Activated T-cell treated with anti-CD3 and anti-CD28 coated beads, Interleukin-2, amount 50 U/mL, for 72 hours (primary cell): ENCODE measurements around the gene LNPK. TPM values are rescaled to one million over a fixed set of nuclear protein-coding genes. Genes with fewer than 3 reads are reported as not detected.

Experiments
- ATAC-seq, 2 donors: fragments of 150-1000 bp; cut with Tn5 transposase; replicated peaks in 1 of 2; 2 replicates each; pipeline ENCODE4 v1.10.0; 2021; ENCODE audit warnings: moderate library complexity in 2 of 2, mild to moderate bottlenecking in 1 of 2
- DNase-seq, 2 donors: peaks; one replicate each; pipeline ENCODE4 v3.0.0; 2021 to 2022; ENCODE audit warnings: mixed read lengths in 1 of 2
- H3K27ac Mint-ChIP-seq: one replicate; pipeline ENCODE4 v1.8.0; 2022; ENCODE audit warnings: mild to moderate bottlenecking, moderate library complexity, mixed read lengths
- H3K27me3 Mint-ChIP-seq: one replicate; pipeline ENCODE4 v1.8.0; 2022; ENCODE audit warnings: low read depth, mixed read lengths
- H3K36me3 Mint-ChIP-seq, 2 donors: one replicate each; pipeline ENCODE4 v1.8.0; 2022; ENCODE audit warnings: mixed read lengths in 2 of 2, mild to moderate bottlenecking in 1 of 2; ENCODE audit not compliant: insufficient read depth in 2 of 2
- H3K4me1 Mint-ChIP-seq: one replicate; pipeline ENCODE4 v1.8.0; 2022; ENCODE audit warnings: low read depth, mixed read lengths
- H3K4me3 Mint-ChIP-seq, 2 donors: one replicate each; pipeline ENCODE4 v1.8.0; 2022; ENCODE audit warnings: mild to moderate bottlenecking in 2 of 2, mixed read lengths in 2 of 2, moderate library complexity in 2 of 2
- H3K9me3 Mint-ChIP-seq, 2 donors: one replicate each; pipeline ENCODE4 v1.8.0; 2022; ENCODE audit warnings: mixed read lengths in 2 of 2
- total RNA-seq, 2 donors: library from RNA; stranded (reverse); gene quantifications; one replicate each; pipeline ENCODE4 v1.2.3, GENCODE V29; 2022

The LNPK gene
- total RNA-seq, 2 donors from 2014 or later, result 26.5 to 29.6 TPM

DNA sequence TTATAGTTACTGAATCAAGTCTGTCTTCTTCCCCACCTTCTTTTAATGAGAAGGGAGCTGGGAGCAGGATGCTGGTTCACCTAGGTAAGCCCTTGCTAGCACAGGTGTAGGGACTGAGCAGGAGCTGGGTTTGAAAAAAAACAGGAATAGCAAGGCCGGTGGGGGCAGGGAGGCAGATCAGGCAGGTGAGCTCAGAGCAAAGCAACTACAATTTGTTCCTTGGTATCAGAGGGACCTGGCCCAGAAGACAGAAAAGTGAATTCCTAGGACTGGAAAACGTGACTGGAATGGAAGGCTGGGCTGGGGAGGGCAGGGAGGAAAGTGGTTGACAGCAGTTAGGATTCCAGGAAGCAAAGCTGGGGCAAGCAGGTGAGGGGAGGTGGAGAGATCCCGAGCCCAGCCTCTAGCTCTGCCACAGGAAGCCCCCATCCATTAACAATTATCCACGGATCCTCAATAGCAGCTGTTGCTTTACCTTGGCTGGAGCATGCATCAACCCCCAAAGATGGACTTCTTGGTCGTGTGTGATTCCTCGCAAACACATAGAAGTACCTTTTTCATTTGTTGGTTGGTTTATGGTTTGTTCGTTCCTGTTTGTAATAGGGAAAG, 118.4 kb downstream of the LNPK start:
- no peak for DNase-seq
- no peaks in the 10 kb centered on the region for H3K4me1 Mint-ChIP-seq
- H3K36me3 Mint-ChIP-seq, result no peaks in the 10 kb centered on the region

DNA sequence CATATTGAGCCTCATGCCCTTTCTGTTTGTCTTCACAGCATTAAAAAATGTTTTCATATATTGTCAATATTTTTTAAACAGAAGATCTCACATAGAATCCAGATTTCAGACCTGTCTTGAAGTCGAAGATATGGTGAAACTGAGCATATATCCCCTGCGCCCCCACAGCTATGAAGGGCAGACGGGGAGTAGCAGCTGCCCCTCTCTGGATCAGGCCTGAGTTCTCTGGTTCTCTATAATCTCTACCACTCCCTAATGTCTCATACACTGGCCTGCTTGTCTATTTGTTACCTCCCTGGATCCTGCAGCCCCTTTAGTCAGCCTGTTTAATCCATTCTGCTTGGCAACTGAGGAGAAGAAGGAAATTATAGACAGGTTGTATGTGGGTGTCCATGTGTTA, 122.4 kb downstream of the LNPK start:
- Mint-ChIP-seq H3K27me3 (peaks cover 25% of the 10 kb centered on the region), H3K9me3 (no peaks in the 10 kb centered on the region), H3K27ac (no peak overlapping the region), H3K4me3 (no peak overlapping the region), H3K4me1 (no peaks in the 10 kb centered on the region), H3K36me3 (no peaks in the 10 kb centered on the region)
- no peak for DNase-seq
- no peak for ATAC-seq

More for the DNA sequence above, 118.4 kb downstream of the LNPK start:
- peaks cover 20% of the 10 kb centered on the region for H3K27me3 Mint-ChIP-seq
- ATAC-seq, result no peak
- no peaks in the 10 kb centered on the region for H3K9me3 Mint-ChIP-seq
- no peak overlapping the region for H3K4me3 Mint-ChIP-seq
- no peak overlapping the region for H3K27ac Mint-ChIP-seq

DNA sequence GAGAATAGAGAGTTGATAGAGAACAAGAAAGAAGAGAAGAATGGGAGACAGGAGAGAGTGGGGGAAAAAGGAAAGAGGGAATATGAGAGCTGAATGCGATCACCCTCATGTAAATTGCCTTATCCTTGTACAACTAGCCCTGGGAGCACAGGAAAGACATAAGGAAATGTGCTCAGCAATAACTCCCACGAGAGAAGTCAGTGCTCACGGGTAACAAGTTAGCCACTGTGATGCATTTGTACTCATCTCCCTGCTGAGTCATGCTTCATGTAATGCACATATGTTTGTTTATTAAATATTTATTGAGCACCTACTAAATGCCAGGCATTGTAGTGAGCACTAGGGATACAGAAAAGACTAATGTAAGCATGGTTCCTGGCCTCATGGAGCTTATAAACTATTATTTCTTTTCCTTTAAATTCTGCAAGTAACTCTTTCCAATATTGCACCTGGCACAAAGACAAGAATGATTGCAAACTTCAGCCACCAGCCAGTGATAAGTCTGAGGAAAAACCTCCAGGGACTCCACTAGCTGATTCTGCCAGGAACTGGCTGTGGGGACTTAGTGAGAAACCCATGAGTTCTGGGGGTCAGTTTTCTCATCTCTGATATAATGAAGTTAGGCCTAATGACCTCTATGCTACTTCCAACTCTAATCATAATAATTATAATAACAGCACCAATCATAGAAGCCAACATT, 124.1 kb downstream of the LNPK start:
- DNase-seq (no peak), ATAC-seq (no peak)
- no peaks in the 10 kb centered on the region for H3K36me3 Mint-ChIP-seq
- H3K9me3 Mint-ChIP-seq, result no peaks in the 10 kb centered on the region
- H3K4me1 Mint-ChIP-seq, result no peaks in the 10 kb centered on the region
- no peak overlapping the region for H3K27ac Mint-ChIP-seq
- peaks cover 24% of the 10 kb centered on the region for H3K27me3 Mint-ChIP-seq
- H3K4me3 Mint-ChIP-seq, result no peak overlapping the region

DNA sequence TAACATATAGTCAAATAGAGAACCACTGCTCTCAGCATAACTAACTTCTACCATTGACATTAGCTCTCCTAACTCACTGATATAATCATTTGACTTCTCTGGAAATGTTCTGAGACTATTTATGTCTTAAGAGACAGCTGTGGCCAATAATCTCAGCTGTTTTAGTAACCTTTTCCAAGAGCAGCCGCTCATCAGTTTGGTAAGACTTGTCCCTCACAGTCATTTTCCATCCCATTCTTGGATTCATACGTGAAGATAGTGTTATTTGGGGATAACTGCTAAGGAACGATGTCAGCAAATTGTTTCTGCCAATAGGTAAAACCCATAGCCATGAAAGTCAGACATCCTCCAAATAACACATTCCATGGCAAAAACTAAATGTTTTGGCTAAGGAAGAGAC, 127.8 kb downstream of the LNPK start:
- DNase-seq (no peak), ATAC-seq (no peak)
- H3K9me3 Mint-ChIP-seq, result no peaks in the 10 kb centered on the region
- H3K4me1 Mint-ChIP-seq, result no peaks in the 10 kb centered on the region
- no peak overlapping the region for H3K27ac Mint-ChIP-seq
- no peaks in the 10 kb centered on the region for H3K36me3 Mint-ChIP-seq
- peaks cover 42% of the 10 kb centered on the region for H3K27me3 Mint-ChIP-seq
- H3K4me3 Mint-ChIP-seq, result no peak overlapping the region

Other genes starting within 250 kb of the LNPK start
- not detected for gene EVX2, start 81.7 kb upstream of the LNPK start, total RNA-seq
- not detected for gene HOXD13, start 90.5 kb upstream of the LNPK start, total RNA-seq
- not detected for gene HOXD12, start 97.5 kb upstream of the LNPK start, total RNA-seq
- gene HOXD11, start 105.0 kb upstream of the LNPK start, total RNA-seq, result not detected
- not detected for gene HOXD10, start 114.5 kb upstream of the LNPK start, total RNA-seq
- gene HOXD9, start 120.5 kb upstream of the LNPK start, total RNA-seq, result not detected
- not detected for gene HOXD8, start 127.4 kb upstream of the LNPK start, total RNA-seq
- gene HOXD4, start 149.3 kb upstream of the LNPK start, total RNA-seq, result not detected
- not detected for gene HOXD3, start 155.0 kb upstream of the LNPK start, total RNA-seq
- not detected for gene HOXD1, start 186.4 kb upstream of the LNPK start, total RNA-seq